GM12801 (cell line): ENCODE measurements around the gene CHMP2A.

Source experiments
- TF ChIP-seq, protein P1 (sequence below): IDR thresholded peaks from one replicate; pipeline ENCODE4 v1.5.1; 2011; ENCODE audit warnings: control low read depth; ENCODE audit not compliant: insufficient read length; ENCODE audit errors: extremely low read depth

CHMP2A gene

DNA sequence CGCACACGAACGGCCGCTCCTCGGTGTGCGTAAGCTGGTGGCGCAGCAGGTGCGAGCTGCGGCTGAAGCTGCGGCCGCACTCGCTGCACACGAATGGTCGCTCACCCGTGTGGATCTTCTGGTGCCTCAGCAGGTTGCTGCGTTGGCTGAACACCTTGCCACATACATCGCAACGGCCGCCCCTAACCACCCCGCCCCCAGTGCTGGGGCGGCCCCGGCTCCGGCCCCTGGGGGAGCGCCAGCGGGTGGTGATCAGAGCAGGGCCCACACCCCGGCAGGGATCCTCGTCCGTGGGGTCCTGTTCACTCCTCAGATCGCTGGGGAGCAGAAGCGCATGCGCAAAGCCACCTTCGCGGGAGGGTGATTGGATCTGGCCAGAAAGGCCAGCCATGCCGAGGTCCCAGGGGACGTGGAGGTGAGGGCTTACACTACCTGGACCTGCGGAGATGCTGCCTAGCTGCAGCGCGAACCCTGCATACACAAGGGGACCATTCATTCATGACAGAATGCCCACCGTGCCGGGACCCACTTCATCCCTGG, 8.2 kb upstream of the CHMP2A start:
- TF ChIP-seq, protein P1, sequence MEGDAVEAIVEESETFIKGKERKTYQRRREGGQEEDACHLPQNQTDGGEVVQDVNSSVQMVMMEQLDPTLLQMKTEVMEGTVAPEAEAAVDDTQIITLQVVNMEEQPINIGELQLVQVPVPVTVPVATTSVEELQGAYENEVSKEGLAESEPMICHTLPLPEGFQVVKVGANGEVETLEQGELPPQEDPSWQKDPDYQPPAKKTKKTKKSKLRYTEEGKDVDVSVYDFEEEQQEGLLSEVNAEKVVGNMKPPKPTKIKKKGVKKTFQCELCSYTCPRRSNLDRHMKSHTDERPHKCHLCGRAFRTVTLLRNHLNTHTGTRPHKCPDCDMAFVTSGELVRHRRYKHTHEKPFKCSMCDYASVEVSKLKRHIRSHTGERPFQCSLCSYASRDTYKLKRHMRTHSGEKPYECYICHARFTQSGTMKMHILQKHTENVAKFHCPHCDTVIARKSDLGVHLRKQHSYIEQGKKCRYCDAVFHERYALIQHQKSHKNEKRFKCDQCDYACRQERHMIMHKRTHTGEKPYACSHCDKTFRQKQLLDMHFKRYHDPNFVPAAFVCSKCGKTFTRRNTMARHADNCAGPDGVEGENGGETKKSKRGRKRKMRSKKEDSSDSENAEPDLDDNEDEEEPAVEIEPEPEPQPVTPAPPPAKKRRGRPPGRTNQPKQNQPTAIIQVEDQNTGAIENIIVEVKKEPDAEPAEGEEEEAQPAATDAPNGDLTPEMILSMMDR, result no peak

DNA sequence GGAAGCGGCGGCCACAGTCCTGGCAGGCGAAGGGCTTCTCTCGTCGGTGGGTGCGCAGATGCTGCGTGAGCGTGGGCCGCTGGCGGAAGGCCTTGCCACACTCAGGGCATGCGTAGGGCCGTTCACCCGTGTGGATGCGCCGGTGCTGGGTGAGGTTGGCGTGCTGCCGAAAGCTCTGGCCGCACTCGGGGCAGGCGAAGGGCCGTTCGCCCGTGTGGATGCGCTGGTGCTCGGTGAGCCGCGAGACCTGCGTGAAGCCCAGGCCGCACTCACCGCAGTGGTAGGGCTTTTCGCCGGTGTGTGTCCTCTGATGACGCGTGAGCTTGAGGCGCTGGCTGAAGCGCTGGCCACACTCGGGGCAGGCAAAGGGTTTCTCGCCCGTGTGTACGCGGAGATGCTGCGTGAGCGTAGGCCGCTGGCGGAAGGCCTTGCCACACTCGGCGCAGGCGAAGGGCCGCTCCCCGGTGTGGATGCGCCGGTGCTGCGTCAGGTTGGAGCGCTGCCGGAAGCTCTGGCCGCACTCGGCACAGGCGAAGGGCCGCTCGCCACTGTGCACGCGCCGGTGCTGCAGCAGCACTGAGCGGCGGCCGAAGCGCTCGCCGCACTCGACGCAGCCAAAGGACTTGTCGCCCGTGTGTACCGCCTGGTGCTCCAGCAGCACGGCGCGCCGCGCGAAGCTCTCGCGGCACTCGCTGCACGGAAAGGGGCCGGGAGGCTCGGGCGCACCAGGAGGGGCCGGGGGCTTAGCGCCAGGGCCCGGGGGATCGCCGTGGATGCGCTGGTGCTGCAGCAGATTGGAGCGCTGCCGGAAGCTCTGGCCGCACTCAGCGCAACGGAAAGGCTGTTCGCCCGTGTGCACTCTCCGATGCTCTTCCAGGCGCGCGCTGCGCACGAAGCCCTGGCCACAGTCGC, 7.5 kb upstream of the CHMP2A start:
- TF ChIP-seq, protein P1, result no peak

DNA sequence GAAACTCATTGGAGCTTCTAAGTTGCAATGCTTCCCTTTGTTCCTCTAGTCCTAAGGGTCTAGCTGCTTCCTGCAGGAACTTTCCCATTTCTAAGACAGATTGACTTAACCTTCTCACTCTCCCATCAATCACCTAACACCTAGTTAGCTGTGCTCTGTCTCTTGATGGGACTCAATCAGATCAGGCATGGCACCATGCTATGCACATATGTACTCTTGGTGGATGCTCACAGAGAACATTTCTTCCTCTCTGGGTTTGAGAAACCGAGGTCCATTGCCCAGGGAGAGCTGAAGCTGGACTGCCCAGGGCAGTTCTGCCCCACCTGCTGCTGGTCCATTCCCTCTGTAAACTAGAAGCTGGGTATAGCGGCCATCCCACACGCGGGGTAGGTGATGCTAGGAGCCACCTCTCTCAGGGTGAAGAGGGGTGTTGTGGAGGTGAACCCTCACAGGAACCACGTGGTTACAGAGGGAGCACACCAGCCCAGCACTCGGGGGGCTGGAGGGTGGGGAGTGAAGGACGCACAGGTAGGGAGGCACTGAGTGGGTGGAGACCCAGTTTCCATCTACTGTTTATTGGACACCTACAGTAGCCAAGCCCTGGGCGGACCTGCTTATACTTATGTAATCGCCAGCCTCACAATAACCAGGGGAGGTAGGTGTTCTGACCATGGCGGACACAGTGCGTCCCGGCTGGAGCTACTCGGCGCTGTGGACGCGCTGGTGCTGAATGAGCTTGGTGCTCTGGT, 6.6 kb upstream of the CHMP2A start:
- TF ChIP-seq, protein P1, result no peak

DNA sequence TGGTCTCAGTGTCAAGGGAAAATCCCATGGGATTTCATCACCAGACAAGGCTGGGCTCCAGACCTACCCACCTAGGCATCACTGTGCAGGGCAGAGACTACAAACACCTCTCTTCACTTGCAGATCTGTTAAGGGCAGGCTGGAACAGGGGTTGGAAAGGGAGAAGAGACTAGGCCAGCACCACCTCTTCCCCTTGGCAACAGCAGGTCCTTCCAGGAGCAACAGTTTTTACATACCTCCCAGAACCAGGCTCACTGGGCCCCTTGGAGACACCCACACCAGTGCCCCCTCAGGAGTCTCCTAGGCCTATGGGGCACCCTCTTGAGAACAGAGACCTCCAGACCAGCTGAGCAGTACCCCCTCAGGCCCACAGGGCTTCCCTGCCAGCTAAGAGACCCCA, 6.0 kb upstream of the CHMP2A start:
- TF ChIP-seq, protein P1, result no peak

DNA sequence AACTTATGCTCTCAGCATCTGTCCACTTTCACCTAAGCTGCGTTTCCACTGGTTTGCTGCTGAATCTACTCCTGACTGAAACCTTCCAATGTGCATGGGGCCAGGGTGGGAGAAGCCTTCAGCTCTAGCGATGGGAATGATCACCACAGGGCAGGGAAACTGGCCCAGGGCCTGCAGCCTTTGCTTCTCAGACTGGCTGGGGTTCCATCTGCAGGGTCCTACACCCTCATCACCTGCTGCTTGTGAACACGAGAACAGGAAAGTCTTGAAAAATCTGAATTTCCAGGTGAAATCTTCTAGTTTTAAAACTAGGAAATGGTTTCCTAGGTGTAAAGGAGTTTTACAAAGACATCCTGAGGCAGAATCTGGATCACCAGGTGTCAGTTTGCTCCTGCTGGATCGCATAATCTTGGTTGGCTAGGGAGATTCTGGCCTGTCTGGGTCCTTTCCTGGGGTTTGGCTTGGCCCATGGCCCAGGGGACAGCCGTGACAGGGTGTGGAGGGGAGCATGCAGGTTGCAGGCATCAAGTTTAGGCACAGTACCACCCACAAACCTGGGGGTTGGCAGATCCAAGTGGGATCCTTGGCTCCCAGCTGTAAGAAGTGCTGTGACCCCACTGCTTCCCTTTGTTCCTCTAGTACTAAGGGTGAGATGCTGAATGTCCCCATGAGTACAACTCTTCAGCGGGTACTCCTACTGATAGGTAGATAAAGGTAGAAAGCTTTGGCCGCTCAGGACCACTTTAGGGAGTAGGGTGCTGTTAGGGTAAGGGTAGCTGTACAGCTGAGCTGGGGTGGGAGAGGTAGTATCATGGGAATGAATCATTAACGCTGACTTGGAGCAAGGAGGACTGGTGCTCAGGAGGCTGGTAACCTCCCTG, 5.3 kb upstream of the CHMP2A start:
- TF ChIP-seq, protein P1, result no peak

DNA sequence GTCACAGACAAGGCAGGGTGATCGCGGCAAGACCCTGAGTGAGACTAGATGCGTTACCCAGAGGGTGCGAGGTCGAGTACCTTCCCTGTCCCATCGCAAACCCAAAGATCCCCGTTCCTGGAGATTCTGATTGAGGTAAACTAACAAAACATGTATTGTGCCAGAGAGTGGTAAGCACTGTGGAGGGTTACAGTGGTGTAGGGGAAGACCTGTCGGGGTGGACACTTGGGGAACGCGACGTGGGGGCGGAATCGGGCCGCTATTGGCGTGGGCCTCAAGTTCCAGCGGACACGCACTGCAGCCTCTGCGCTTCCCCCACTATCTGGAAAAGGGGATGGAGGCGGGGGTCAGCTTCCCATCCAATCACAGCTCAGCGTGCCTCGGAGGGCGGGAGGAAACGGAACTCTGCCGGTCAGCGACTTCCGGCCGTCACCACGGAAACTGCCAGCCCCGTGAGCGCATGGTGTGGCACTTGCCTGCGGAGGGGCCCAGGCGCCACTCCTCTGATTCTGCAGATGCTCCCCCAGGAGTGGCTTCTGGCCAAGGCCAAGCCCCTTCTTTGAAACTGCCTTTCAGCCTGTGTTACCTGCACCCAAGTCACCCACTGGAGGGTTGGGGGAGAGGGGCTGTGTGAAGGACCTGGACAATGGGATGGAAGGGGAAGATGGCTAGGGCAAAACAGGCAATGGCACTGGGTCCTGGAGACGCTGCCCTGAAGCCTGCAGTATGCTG, 4.5 kb upstream of the CHMP2A start:
- TF ChIP-seq, protein P1, result no peak
